GM12801 (cell line): ENCODE data around the gene LAPTM4A.

Experiments used
- CTCF ChIP-seq: IDR thresholded peaks from one replicate; pipeline ENCODE4 v1.5.1; 2011; ENCODE audit warnings: control low read depth; ENCODE audit not compliant: insufficient read length; ENCODE audit errors: extremely low read depth

Gene LAPTM4A

GRCh38 chr2:20042531-20042930 lies 8.9 kb downstream of the LAPTM4A start:
- no peak for TF ChIP-seq CTCF

- TF ChIP-seq CTCF, result no peak
Measured at GRCh38 chr2:20040489-20041172, 10.8 kb downstream of the LAPTM4A start.

DNA sequence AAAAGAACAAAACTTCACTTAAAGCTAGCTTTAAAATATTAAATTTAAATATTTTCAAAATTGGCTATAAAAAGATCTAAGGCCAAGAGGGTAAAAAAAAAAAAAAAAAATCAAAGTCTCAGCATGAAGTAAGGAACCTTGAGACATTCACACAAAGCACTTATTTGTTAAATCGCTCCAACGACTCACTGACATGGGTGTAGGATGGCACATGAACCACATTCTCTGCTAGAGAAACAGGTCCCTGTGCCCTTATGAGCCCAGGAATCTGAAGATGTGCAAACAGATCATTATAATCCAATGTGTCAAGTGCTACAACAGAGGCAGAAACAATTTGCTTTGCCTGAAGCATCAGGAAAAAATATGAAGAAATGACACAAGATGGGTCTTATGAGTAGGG lies 13.8 kb downstream of the LAPTM4A start:
- no peak for TF ChIP-seq CTCF

DNA sequence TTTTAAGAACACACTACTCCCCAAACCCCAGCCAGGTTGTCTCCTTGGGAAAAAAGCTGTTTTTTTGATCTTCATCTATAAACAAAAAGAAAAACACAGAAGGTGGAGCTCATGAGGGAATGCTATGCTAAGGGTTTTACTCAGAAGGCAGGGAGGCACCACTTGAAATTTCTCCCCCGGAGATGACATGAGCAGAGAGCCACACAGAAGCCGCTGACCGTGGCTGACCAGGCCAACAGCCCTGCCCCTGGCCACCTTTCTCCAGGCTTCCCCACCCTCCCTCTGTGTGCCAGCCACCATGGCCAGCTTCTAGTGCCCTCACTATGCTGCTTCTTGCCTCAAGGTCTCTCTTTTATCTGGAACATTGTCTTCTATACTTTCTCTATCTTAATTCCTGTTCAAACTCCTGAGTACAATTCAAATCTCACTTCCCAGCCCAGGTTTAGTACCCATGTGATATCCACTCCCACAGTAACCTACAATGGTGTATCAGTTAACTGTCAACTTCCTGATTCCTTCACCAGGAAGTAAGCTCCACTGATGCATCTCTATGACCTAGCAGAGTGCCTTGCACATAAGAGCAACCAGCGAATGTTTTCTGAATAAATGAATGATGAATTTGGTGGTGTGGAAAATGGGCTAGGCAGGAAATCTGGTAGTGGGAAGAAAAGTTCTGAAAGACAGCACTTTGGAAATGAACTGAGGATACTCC lies 15.3 kb downstream of the LAPTM4A start:
- TF ChIP-seq CTCF, result no peak

DNA sequence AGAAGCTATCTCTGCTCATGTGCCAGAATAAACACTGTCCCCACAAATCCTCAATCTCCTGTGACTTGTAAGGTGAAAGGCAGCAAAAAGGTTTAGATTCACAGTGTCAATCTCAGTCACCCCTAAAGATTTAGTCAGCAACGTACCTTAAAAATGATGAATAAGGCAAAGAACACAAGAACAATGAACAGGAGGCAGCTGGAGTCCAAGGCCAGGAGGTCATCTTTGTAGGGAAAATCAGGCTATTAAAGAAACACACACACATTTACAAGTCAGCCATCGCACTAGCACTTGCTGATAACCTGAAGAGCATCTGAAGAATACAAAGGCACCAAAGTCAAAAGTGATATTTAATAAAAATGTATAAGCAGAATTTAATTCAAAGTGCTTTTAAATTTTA lies 16.6 kb downstream of the LAPTM4A start:
- TF ChIP-seq CTCF, result no peak

DNA sequence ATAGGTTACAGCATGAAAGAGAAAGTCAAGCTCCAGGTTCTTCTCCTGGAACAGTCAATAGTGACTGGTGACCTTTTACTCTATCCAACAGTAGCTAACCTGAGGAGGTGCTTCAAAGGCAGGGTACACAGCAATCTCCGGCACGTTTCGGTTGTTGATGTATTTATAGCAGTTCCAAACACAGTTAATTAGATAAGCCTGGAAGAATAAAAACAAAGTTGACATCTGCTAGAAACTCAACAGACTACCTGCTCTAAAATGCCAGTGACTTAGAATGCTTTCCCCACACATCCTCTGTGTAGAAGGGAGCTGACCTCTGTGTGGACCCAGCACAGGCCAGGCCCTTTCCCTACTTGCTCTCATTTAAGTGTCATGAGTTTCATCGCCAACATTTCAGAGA lies 17.2 kb downstream of the LAPTM4A start:
- TF ChIP-seq CTCF, result no peak

GRCh38 chr2:20033322-20033721 lies 18.1 kb downstream of the LAPTM4A start:
- TF ChIP-seq CTCF, result no peak
